NCI-H128 (cell line): ENCODE data around the gene SLC2A8.

Experiments
- DNase-seq: peaks from one replicate; lab custom pipeline; 2025; ENCODE audit not compliant: unreplicated experiment; lab: John Stamatoyannopoulos, UW

The SLC2A8 gene

GRCh38 chr9:127380479-127380878 is 16.5 kb upstream of the SLC2A8 start:
- DNase-seq, result no peak

- DNase-seq, result no peak
Observed at GRCh38 chr9:127382541-127382940, 14.4 kb upstream of the SLC2A8 start.

- no peak for DNase-seq
Observed at GRCh38 chr9:127384016-127384730, 12.8 kb upstream of the SLC2A8 start.

- DNase-seq, result no peak
Observed at GRCh38 chr9:127384901-127385300, 12.1 kb upstream of the SLC2A8 start.

- no peak for DNase-seq
Observed at GRCh38 chr9:127386249-127386648, 10.7 kb upstream of the SLC2A8 start.

GRCh38 chr9:127386981-127387380 is 10.0 kb upstream of the SLC2A8 start:
- DNase-seq, result no peak

- DNase-seq, result no peak
Observed at GRCh38 chr9:127388037-127388855, 8.7 kb upstream of the SLC2A8 start.

- DNase-seq, result no peak
Observed at GRCh38 chr9:127388856-127389238, 8.1 kb upstream of the SLC2A8 start.

GRCh38 chr9:127389381-127390247 is 7.4 kb upstream of the SLC2A8 start:
- DNase-seq, result no peak

- no peak for DNase-seq
Observed at GRCh38 chr9:127390248-127390545, 6.8 kb upstream of the SLC2A8 start.

GRCh38 chr9:127390563-127390962 is 6.4 kb upstream of the SLC2A8 start:
- no peak for DNase-seq

GRCh38 chr9:127392166-127392565 is 4.8 kb upstream of the SLC2A8 start:
- no peak for DNase-seq

- DNase-seq, result no peak
Observed at GRCh38 chr9:127392976-127393375, 4.0 kb upstream of the SLC2A8 start.

- DNase-seq, result no peak
Observed at GRCh38 chr9:127393645-127394044, 3.3 kb upstream of the SLC2A8 start.

- no peak for DNase-seq
Observed at GRCh38 chr9:127395497-127396252, 1.3 kb upstream of the SLC2A8 start.

- no peak for DNase-seq
Observed at GRCh38 chr9:127396253-127396807, 639 bp upstream of the SLC2A8 start.

- no peak for DNase-seq
Observed at GRCh38 chr9:127397646-127398274, 791 bp downstream of the SLC2A8 start.

- no peak for DNase-seq
Observed at GRCh38 chr9:127398275-127398647, 1.3 kb downstream of the SLC2A8 start.

GRCh38 chr9:127398715-127399400 is 1.9 kb downstream of the SLC2A8 start:
- no peak for DNase-seq
